H1 (cell line): ENCODE results near the gene ALAS1. TPM values are rescaled to one million over a fixed set of nuclear protein-coding genes. Genes with fewer than 3 reads are reported as not detected.

Source experiments
- ASH2L ChIP-seq: fragments of 200-600, 300-600 bp; sonication (generic); IDR thresholded peaks from one replicate; pipeline ENCODE4 v1.7.1; 2017; ENCODE audit warnings: low read length
- CEBPB ChIP-seq: IDR thresholded peaks from 2 replicates; pipeline ENCODE4 v1.6.1; 2012; ENCODE audit warnings: low read depth, low read length
- CHD7 ChIP-seq: fragments of 300-600 bp; sonication (generic); IDR thresholded peaks from 2 replicates; pipeline ENCODE4 v1.7.1; 2012; ENCODE audit warnings: low read length, moderate library complexity, mild to moderate bottlenecking, inconsistent platforms; ENCODE audit not compliant: insufficient replicate concordance
- PHF8 ChIP-seq: fragments of 200-600 bp; sonication (generic); conservative IDR thresholded peaks from 2 replicates; pipeline ENCODE4 v1.7.1; 2012; ENCODE audit warnings: low read depth, mild to moderate bottlenecking, inconsistent platforms, low read length, moderate library complexity
- POU5F1 ChIP-seq: IDR thresholded peaks from 2 replicates; pipeline ENCODE4 v1.6.1; 2011; ENCODE audit warnings: low read depth, mild to moderate bottlenecking, low read length, moderate library complexity
- SAP30 ChIP-seq: fragments of 300-600 bp; sonication (generic); IDR thresholded peaks from 2 replicates; pipeline ENCODE4 v1.7.1; 2012; ENCODE audit warnings: low read length, moderate library complexity, mild to moderate bottlenecking, inconsistent platforms; ENCODE audit not compliant: insufficient read depth, insufficient replicate concordance
- SIN3A ChIP-seq, 2 experiments: IDR thresholded peaks in 1 of 2; conservative IDR thresholded peaks in 1 of 2; 2 replicates each; pipeline ENCODE4 v1.6.1; 2011 to 2012; ENCODE audit warnings: low read length in 2 of 2, improper control_type of control experiment in 1 of 2, low read depth in 1 of 2, mild to moderate bottlenecking in 1 of 2
- SRF ChIP-seq: IDR thresholded peaks from 2 replicates; pipeline ENCODE4 v1.6.1; 2011; ENCODE audit warnings: mild to moderate bottlenecking, low read depth, low read length, moderate library complexity
- TEAD4 ChIP-seq: IDR thresholded peaks from 2 replicates; pipeline ENCODE4 v1.6.1; 2012; ENCODE audit warnings: low read depth, low read length, inconsistent platforms, mixed read lengths
- polyA plus RNA-seq, 7 experiments: library from polyadenylated mRNA; depleted of rRNA in 3 of 7; stranded (reverse) in 5 of 7; unstranded in 2 of 7; fragments of >200 nt in 5 of 7; fragments of 200-250 nt in 2 of 7; gene quantifications; 1 replicate in 5 of 7; 2 replicates in 1 of 7; 4 replicates in 1 of 7; pipeline versions ENCODE4 v1.2.1 to v1.2.3, GENCODE V29; 2011 to 2013; ENCODE audit warnings: missing spikeins in 2 of 7, mixed read lengths in 2 of 7
- total RNA-seq: library from RNA; stranded (reverse); fragmentation: NEBNext Ultra II Directional; extraction: Animal tissue kit (Norgen Biotek cat#: 25700); gene quantifications from 2 replicates; pipeline ENCODE4 v1.2.1, GENCODE V29; 2021

Gene ALAS1
- total and polyA plus RNA-seq, 2 of the 8 experiments (the other 6 are each of a cell fraction or from before 2014, with no cell fraction given) = 45.9 to 84.4 TPM

GRCh38 chr3:52245322-52246263, 47.6 kb downstream of the ALAS1 start, which contains the start of gene PPM1M (continued):
- TF ChIP-seq SIN3A (conservative IDR thresholded peaks at IDR 0.05 in 1 of 2, IDR thresholded peaks at IDR 0.05 in 1 of 2; ENCODE audit: low read depth in 1 of 2, low read length in 2 of 2) = 0 out of 4 replicates have a peak, but pooled peaks of 1 of the 2 experiments have one; percentile 57
- no peak for TF ChIP-seq SRF
- TF ChIP-seq TEAD4 = peak; percentile 95
- TF ChIP-seq SAP30 = no peak
- peak; percentile 73 for TF ChIP-seq ASH2L
- no peak for TF ChIP-seq POU5F1
- no peak for TF ChIP-seq CHD7
- peak; percentile 50 for TF ChIP-seq PHF8
- TF ChIP-seq CEBPB = no peak
